ENCODE data around the gene COX6B2.
A peak's percentile ranks its signal among the peaks of the same experiment; 100 is the strongest.
"Not testable (repeated sequence)": the region's sequence is repeated elsewhere in the genome, so short reads cannot be mapped to it uniquely, and the experiment has no call there.

The COX6B2 gene

DNA sequence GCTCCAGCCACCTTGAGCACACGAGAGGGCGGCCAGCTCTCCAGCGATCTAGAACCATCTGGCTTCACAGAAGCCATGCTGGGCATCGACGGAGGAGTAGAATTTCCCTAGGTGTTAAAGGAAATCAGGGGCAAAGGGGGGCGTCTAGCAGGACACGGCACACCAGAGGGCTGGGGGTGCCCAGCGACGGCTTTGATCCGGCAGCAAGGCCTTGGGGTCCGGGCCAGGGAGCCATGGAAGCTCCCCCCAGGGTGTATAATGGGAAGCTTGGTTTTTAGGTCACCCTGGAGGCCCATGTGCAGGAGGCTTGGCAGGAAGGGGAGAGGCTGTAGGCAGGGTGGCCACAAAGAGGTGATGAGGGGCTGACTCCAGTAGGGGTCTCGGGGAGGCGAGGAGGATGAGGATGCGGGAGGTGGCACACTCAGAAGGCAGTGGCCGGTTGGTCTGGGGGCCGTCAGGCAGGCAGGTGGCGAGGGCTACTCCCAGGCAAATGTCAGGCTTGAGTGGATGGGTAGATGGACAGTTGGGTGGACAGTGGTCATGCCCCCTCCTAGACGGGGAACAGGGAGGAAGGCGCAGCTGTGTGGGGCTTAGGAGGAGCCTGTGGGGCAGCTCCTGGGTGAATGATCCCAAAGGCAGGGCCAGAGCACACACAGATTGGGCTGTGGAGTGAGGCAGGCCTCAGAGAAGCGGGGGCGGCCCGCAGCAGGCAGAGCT lies 9.3 kb downstream of the COX6B2 start:
- Histone ChIP-seq H3K27me3 (ENCODE audit: insufficient read depth, low read length) (no peaks in the 10 kb centered on the region; the same call in 1 of the 2 replicates), H3K9me3 (ENCODE audit: insufficient read depth, low read depth, low read length) (no peaks in the 10 kb centered on the region), H3K9ac (ENCODE audit: low read depth, low read length) (no peak overlapping the region), H3K27ac (ENCODE audit: low read length) (no peak overlapping the region), H3K4me1 (ENCODE audit: insufficient read depth, low read length) (peaks cover 17% of the 10 kb centered on the region; the same call in 1 of the 2 replicates), H3K4me3 (ENCODE audit: low read length) (no peak overlapping the region), H3K36me3 (ENCODE audit: insufficient read depth, low read depth, low read length) (peaks cover 38% of the 10 kb centered on the region)

DNA sequence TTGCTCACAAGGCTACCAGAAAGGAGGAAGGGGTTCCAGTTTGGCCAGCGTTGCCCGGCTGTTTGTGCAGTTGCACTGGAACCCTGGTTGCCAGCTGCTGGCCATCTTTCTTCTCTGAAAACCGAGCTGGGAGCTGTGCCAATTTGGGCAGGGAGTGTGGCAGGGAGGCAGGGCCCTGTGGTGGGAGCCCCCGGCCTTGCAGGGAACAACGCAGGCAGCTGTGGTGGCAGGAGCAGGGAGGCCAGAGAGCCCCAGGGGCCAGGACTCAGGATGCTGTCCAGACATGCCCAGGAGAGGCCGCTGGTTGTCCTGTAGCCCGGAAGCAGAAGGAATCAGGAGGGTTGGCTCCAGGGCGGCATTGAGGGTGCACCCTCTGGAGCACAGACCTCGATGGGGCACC lies 10.1 kb downstream of the COX6B2 start:
- no peaks in the 10 kb centered on the region for H3K9me3 ChIP-seq (ENCODE audit: insufficient read depth, low read depth, low read length)
- H3K27ac ChIP-seq (ENCODE audit: low read length), result no peak overlapping the region
- H3K9ac ChIP-seq (ENCODE audit: low read depth, low read length), result no peak overlapping the region
- no peaks in the 10 kb centered on the region for H3K27me3 ChIP-seq (ENCODE audit: insufficient read depth, low read length)
- peaks cover 17% of the 10 kb centered on the region; the same call in 1 of the 2 replicates for H3K4me1 ChIP-seq (ENCODE audit: insufficient read depth, low read length)
- peaks cover 38% of the 10 kb centered on the region for H3K36me3 ChIP-seq (ENCODE audit: insufficient read depth, low read depth, low read length)
- no peak overlapping the region for H3K4me3 ChIP-seq (ENCODE audit: low read length)

DNA sequence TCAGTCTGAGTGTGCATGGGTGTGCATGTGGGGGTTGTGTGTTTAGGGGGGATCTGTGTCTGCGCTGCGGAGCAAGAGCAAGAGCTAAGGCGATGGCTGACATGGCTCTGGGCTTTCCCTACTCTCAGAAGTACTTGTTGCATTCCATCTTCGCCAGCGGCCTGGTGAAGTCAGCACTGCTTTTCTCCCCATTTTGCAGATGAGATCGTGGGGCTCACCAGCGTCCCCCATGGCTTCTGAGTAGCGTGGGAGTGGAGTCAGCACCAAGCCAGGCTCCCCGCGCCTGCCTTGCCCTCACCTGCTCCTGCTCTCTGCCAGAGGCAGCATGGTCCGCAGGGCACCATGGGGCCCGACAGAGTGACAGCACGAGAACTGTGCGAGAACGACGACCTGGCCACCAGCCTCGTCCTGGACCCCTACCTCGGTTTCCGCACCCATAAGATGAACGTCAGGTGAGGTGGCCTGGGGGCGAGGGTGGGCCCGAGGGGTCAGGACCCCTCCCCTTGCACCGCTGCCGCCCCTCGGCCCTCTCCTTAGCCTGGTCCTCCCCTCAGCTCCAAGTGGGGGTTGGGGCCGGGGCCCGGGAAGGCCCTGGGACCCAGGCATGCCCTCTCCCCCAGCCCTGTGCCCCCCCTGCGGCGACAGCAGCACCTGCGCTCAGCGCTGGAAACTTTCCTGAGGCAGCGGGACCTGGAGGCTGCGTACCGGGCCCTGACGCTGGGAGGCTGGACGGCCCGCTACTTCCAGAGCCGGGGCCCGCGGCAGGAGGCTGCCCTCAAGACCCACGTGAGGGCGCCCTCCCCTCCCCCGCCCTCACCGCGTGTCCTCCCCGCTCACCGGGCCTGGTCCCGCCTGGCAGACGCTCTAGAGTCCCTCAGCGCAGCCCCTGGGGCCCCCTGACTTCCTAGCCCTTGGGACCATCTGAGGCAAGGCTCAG lies 12.7 kb downstream of the COX6B2 start:
- Histone ChIP-seq H3K27ac (ENCODE audit: low read length) (peak overlapping the region; percentile 30), H3K4me3 (ENCODE audit: low read length) (peak overlapping the region; percentile 87), H3K9me3 (ENCODE audit: insufficient read depth, low read depth, low read length) (no peaks in the 10 kb centered on the region)

DNA sequence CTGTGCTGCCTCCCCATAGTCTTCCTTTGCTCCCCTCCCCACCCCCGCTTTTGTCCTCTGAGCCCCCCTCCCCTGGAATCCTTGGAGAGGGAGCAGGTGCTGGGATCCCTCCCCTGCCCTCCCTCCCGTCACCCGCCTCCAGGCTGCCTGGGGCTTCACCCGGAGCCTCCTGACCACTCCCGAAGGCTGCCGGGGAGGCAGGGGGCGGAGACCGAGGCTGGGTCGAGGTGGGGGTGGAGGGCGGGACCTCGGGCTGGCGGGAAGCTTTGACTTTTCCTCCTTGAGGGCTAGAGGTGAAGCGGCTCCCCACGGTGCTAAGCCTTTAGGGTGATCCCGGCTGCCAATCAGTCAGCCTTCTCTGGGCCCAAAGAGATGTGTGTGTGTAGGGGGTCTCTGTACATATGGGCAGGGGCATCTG lies 13.3 kb downstream of the COX6B2 start:
- no peaks in the 10 kb centered on the region for H3K9me3 ChIP-seq (ENCODE audit: insufficient read depth, low read depth, low read length)
- peaks cover 5% of the 10 kb centered on the region; the same call in 1 of the 2 replicates for H3K4me1 ChIP-seq (ENCODE audit: insufficient read depth, low read length)
- H3K36me3 ChIP-seq (ENCODE audit: insufficient read depth, low read depth, low read length), result peaks cover 35% of the 10 kb centered on the region
- peak overlapping the region; percentile 87 for H3K4me3 ChIP-seq (ENCODE audit: low read length)
- no peaks in the 10 kb centered on the region; the same call in 1 of the 2 replicates for H3K27me3 ChIP-seq (ENCODE audit: insufficient read depth, low read length)
- H3K9ac ChIP-seq (ENCODE audit: low read depth, low read length), result peak overlapping the region; percentile 82
- H3K27ac ChIP-seq (ENCODE audit: low read length), result peak overlapping the region; percentile 30

More for the DNA sequence above, 12.7 kb downstream of the COX6B2 start:
- Histone ChIP-seq H3K9ac (ENCODE audit: low read depth, low read length) (peak overlapping the region; percentile 51), H3K36me3 (ENCODE audit: insufficient read depth, low read depth, low read length) (peaks cover 38% of the 10 kb centered on the region), H3K27me3 (ENCODE audit: insufficient read depth, low read length) (no peaks in the 10 kb centered on the region), H3K4me1 (ENCODE audit: insufficient read depth, low read length) (peaks cover 5% of the 10 kb centered on the region; the same call in 1 of the 2 replicates)

DNA sequence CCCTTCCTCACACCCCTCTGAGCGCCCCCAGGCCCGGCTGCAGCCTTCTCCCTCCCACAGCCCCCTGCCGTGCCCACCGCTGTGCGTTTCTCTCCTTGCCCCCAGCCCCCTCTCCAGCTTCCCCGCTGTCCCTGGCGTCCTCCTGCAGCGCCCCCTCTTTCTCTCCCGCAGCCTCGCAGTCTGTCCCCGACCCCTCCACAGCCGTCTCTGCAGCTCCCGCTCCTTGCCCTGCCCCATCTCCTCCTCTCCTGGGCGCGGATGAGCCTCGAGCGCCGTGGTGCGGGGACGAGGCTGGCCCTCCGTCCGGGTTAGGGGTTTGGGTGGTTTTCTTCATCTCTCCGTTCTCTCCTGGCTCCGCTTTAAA lies 13.8 kb downstream of the COX6B2 start:
- no peak overlapping the region for H3K27ac ChIP-seq (ENCODE audit: low read length)

DNA sequence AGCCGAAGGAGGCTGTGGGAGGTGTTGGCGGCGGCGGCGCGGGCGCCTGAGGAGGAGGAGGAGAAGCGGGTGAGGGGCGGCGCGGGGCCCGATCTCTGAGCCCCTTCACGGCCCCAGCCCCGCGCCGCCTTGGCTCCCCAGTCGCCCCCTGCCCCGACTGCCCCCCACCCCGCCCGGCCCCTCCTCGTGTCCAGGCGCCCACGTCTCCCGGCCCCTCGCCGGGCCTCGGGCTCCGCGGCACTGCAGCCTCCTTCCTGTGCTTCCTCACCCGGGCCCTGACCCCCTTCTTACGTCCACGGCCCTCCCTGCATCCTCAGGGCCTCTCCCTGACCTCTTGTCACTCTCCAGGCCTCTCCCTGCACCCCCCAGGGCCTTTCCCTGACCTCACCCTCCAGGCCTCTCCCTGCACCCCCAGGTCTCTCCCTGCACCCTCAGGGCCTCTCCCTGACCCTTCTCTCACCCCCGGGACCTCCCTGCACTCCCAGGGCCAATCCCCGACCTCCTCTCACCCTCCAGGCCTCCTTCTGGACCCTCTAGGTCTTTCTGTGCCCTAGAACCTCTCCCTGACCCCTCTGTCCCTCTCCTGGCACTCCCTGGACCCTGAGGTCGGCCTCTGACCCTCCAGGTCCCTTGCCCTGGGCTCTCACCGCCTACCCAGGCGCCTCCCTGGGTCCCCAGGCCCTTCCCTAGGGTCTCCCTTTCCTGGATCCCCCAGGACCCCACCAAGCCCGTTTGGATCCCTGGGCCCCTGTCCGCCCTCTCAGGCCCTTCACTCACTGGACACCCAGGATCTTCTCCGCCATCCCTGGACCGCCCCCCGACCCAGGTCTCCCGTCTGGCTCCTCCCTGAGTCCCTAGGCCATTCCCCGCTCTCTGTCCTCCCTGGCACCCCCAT lies 14.4 kb downstream of the COX6B2 start:
- Histone ChIP-seq H3K9me3 (ENCODE audit: insufficient read depth, low read depth, low read length) (no peaks in the 10 kb centered on the region), H3K27ac (ENCODE audit: low read length) (no peak overlapping the region), H3K4me1 (ENCODE audit: insufficient read depth, low read length) (peaks cover 5% of the 10 kb centered on the region; the same call in 1 of the 2 replicates), H3K36me3 (ENCODE audit: insufficient read depth, low read depth, low read length) (peaks cover 27% of the 10 kb centered on the region), H3K4me3 (ENCODE audit: low read length) (peak overlapping the region; percentile 87), H3K9ac (ENCODE audit: low read depth, low read length) (peak overlapping the region; percentile 82), H3K27me3 (ENCODE audit: insufficient read depth, low read length) (no peaks in the 10 kb centered on the region; the same call in 1 of the 2 replicates)

More for the DNA sequence above, 13.8 kb downstream of the COX6B2 start:
- peaks cover 31% of the 10 kb centered on the region for H3K36me3 ChIP-seq (ENCODE audit: insufficient read depth, low read depth, low read length)
- H3K27me3 ChIP-seq (ENCODE audit: insufficient read depth, low read length), result no peaks in the 10 kb centered on the region; the same call in 1 of the 2 replicates
- peaks cover 5% of the 10 kb centered on the region; the same call in 1 of the 2 replicates for H3K4me1 ChIP-seq (ENCODE audit: insufficient read depth, low read length)
- H3K9ac ChIP-seq (ENCODE audit: low read depth, low read length), result peak overlapping the region; percentile 82
- no peaks in the 10 kb centered on the region for H3K9me3 ChIP-seq (ENCODE audit: insufficient read depth, low read depth, low read length)
- peak overlapping the region; percentile 87 for H3K4me3 ChIP-seq (ENCODE audit: low read length)

DNA sequence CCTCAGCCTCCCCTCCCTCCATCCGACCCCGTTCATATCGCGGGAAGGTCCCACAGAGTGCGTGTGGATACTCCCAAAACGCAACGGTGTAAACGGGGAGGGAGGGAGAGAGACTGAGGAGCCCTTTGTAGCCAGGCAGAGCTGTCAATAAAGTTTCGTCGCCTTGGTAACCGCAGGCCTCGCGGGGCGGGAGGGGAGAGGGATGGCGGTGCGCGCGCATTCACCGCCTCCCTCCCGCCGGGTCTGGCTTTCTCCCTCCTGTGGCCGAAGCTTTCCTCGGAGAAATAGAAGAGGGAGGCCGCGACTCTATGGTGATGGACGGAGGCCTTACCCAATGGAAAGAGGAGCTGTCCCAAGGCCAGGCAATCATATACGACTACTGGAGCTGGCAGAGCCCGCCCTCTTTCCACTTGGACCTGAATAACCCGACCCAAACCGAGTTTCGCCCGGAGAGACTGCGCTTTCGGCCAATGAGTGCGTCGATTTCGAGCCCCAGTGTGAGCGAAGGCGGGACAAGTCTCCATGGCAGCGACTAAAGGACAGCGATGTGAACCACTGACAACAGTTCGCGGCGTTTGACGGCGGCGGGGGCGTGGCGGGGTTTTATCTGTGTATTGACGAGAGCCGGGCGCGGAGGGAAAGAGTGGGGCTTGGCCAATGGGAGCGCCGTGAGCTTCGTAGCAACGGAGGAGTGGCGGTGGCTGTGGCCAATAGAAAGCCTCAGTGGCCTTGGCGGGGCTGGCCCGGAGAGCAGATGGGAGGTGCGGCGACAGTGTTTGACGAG lies 15.2 kb downstream of the COX6B2 start, which contains the start of gene KMT5C:
Gene KMT5C, plus strand, starts transcription at position 772 of the 784 bp plus-strand sequence. CDS start 2,061 bp downstream, outside the sequence.
- Histone ChIP-seq H3K36me3 (ENCODE audit: insufficient read depth, low read depth, low read length) (peaks cover 22% of the 10 kb centered on the region), H3K4me3 (ENCODE audit: low read length) (peak within 1 kb of the TSS; percentile 87), H3K4me1 (ENCODE audit: insufficient read depth, low read length) (peaks cover 5% of the 10 kb centered on the region; the same call in 1 of the 2 replicates), H3K27ac (ENCODE audit: low read length) (peak within 1 kb of the TSS; percentile 48), H3K9ac (ENCODE audit: low read depth, low read length) (peak within 1 kb of the TSS; percentile 87), H3K27me3 (ENCODE audit: insufficient read depth, low read length) (no peaks in the 10 kb centered on the region; the same call in 1 of the 2 replicates), H3K9me3 (ENCODE audit: insufficient read depth, low read depth, low read length) (no peaks in the 10 kb centered on the region)

DNA sequence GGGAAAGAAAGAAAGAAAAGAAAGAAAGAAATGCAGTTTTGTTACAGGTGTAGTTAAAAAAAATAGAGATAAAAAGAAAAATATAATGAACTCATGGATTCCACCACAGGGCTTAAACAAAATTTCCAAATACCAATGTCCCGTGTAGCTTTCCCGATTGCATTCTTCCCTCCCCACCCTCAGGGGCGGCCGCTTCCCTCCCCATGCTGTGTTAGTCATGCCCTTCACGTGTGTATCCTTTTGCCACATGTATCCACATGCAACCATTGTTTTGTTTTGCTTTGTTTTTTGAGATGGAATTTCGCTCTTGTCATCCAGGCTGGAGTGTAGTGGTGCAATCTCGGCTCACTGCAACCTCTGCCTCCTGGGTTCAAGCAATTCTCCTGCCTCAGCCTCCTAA lies 18.4 kb downstream of the COX6B2 start:
- Histone ChIP-seq H3K4me3 (ENCODE audit: low read length) (no peak overlapping the region), H3K4me1 (ENCODE audit: insufficient read depth, low read length) (no peaks in the 10 kb centered on the region; the same call in 1 of the 2 replicates), H3K9me3 (ENCODE audit: insufficient read depth, low read depth, low read length) (no peaks in the 10 kb centered on the region), H3K9ac (ENCODE audit: low read depth, low read length) (no peak overlapping the region), H3K27ac (ENCODE audit: low read length) (no peak overlapping the region), H3K36me3 (ENCODE audit: insufficient read depth, low read depth, low read length) (no peaks in the 10 kb centered on the region), H3K27me3 (ENCODE audit: insufficient read depth, low read length) (no peaks in the 10 kb centered on the region; the same call in 1 of the 2 replicates)

DNA sequence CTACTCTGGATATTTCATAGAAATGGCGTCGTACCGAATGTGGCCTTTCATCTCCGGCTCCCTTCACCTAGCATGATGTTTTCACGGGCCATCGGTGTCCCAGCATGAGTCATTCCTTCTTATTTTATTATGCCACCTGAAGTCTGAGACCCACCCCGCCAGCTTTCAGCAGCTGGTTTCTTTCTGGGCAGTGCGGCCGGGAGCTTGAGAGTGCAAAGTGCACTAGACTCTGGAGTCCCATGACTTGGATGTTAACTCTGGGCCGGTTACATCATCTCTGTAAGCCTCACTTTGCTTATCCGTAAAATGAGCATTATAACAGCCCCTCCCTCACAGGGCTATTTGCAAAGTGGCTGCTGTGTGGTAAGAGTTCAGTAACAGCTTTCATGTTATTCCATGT lies 20.6 kb downstream of the COX6B2 start:
- Histone ChIP-seq H3K9me3 (ENCODE audit: insufficient read depth, low read depth, low read length) (no peaks in the 10 kb centered on the region), H3K36me3 (ENCODE audit: insufficient read depth, low read depth, low read length) (no peaks in the 10 kb centered on the region), H3K27me3 (ENCODE audit: insufficient read depth, low read length) (no peaks in the 10 kb centered on the region; the same call in 1 of the 2 replicates), H3K9ac (ENCODE audit: low read depth, low read length) (no peak overlapping the region), H3K4me1 (ENCODE audit: insufficient read depth, low read length) (no peaks in the 10 kb centered on the region; the same call in 1 of the 2 replicates), H3K4me3 (ENCODE audit: low read length) (no peak overlapping the region), H3K27ac (ENCODE audit: low read length) (no peak overlapping the region)

DNA sequence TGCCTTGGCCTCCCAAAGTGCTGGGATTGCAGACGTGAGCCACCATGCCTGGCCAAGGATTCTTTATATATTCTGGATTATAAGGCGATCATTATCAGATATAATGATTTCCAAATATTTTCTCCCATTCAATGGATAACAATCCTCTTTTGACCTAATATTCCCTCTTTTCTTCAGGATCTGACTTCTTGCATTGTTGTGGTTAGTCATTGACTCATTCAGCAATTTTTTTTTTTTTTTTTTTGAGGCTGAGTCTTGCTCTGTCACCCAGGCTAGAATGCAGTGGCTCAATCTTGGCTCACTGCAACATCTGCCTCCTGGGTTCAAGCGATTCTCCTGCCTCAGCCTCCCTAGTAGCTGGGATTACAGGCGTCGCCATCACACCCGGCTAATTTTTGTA lies 24.7 kb downstream of the COX6B2 start:
- H3K36me3 ChIP-seq (ENCODE audit: insufficient read depth, low read depth, low read length); H3K27ac ChIP-seq (ENCODE audit: low read length); H3K9me3 ChIP-seq (ENCODE audit: insufficient read depth, low read depth, low read length); H3K27me3 ChIP-seq (ENCODE audit: insufficient read depth, low read length); H3K4me1 ChIP-seq (ENCODE audit: insufficient read depth, low read length); H3K9ac ChIP-seq (ENCODE audit: low read depth, low read length); H3K4me3 ChIP-seq (ENCODE audit: low read length): not testable (repeated sequence)
